ENCODE data around the gene TMEM187. TPM values are rescaled to one million over a fixed set of nuclear protein-coding genes. Genes with fewer than 3 reads are reported as not detected.
A peak's percentile ranks its signal among the peaks of the same experiment; 100 is the strongest.

TMEM187 gene
- total and polyA plus RNA-seq, 9 donors, result 2.6 to 11.6 (median 9.4) TPM

GRCh38 chrX:153945956-153946943 is 26.3 kb upstream of the TMEM187 start:
- no peak for TF ChIP-seq EP300 (IDR thresholded peaks at IDR 0.05)
- TF ChIP-seq CTCF (IDR thresholded peaks at IDR 0.05), result no peak
- no peak for TF ChIP-seq POLR2A (IDR thresholded peaks at IDR 0.05)
- Histone ChIP-seq H3K4me3 (no peak overlapping the region), H3K9me3 (no peaks in the 10 kb centered on the region), H3K27me3 (no peaks in the 10 kb centered on the region), H3K36me3 (no peaks in the 10 kb centered on the region), H3K27ac (no peak overlapping the region), H3K4me1 (ENCODE audit: insufficient read depth) (peaks cover 4% of the 10 kb centered on the region)
- WGBS, 3 donors, result 81 to 89% (median 86%) methylated on average over 24 of the region's 24 CpGs
- DNase-seq, result no peak
- intact Hi-C loops (cut with DNase I), result loop anchor here in 2 of 4 donors (10.0 kb wide), 2 partner anchors 341 to 981 kb away; no protein-coding TSS in a partner anchor

DNA sequence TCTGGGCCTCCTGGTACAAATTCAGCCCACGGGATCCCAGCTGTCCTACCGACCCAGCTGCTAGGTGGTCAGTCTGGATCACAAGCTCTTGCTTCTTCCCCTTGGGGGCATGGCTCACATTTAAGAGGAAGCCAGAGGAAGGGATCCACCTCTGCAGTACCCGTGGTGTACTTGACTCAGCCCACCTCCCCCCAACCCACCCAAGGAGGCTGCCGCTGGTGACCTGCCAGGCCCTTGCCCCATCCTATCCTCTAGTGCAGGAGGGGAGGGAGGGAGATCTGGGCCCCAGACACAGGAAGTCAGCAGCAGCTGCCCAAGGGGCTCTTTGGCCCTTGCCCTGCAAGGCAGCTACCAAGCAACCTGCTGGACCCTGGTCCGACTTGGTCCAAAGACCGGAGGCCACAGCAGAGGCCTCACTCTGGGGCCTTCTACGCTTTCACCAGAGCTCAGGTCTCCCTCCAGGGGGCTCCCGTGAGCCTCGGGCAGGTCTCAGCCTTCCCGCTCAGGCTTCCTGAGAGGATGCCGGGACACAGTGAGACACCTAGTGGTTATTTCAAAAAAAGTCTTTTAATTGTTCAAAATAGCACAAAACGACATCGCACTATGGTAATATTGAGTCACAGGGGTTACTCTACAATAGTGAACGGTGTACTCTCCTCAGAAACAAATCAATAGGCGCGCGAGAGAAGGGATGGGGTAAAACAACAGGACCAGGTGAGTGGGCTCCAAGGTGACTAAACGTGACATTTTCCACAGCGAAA is 25.4 kb upstream of the TMEM187 start:
- Histone ChIP-seq H3K4me1 (ENCODE audit: insufficient read depth) (peaks cover 4% of the 10 kb centered on the region), H3K27me3 (no peaks in the 10 kb centered on the region), H3K9me3 (no peaks in the 10 kb centered on the region), H3K4me3 (no peak overlapping the region), H3K36me3 (no peaks in the 10 kb centered on the region), H3K27ac (no peak overlapping the region)
- DNase-seq, result peak; percentile 45 to 73 (median 57)
- TF ChIP-seq EP300 (IDR thresholded peaks at IDR 0.05) (no peak), CTCF (IDR thresholded peaks at IDR 0.05) (peak in 2 of 3 donors; percentile 39), POLR2A (IDR thresholded peaks at IDR 0.05) (no peak)
- intact Hi-C loops (cut with DNase I), result loop anchor here in 2 of 4 donors (10.0 kb wide), 2 partner anchors 342 to 982 kb away; no protein-coding TSS in a partner anchor
- 52 to 65% (median 59%) methylated on average over 19 of the region's 19 CpGs for WGBS, 3 donors

- H3K27me3 ChIP-seq, result no peaks in the 10 kb centered on the region
- 73 to 76% (median 74%) methylated on average over 10 of the region's 10 CpGs for WGBS, 3 donors
- TF ChIP-seq EP300 (IDR thresholded peaks at IDR 0.05) (no peak), POLR2A (IDR thresholded peaks at IDR 0.05) (no peak), CTCF (IDR thresholded peaks at IDR 0.05) (no peak)
- H3K4me3 ChIP-seq, result no peak overlapping the region
- DNase-seq, result no peak
- intact Hi-C loops (cut with DNase I), result loop anchor here in 2 of 4 donors (10.0 kb wide), 2 partner anchors 343 to 983 kb away; no protein-coding TSS in a partner anchor
- H3K9me3 ChIP-seq, result no peaks in the 10 kb centered on the region
- H3K4me1 ChIP-seq (ENCODE audit: insufficient read depth), result peaks cover 4% of the 10 kb centered on the region
- no peak overlapping the region for H3K27ac ChIP-seq
- no peaks in the 10 kb centered on the region for H3K36me3 ChIP-seq
Observed at GRCh38 chrX:153948002-153948466, 24.5 kb upstream of the TMEM187 start.

All from ovary (tissue), 9 donors.